Activated CD8-positive, alpha-beta T cell treated with anti-CD3 and anti-CD28 coated beads, Interleukin-2, amount 10 ng/mL, durations not matched to agents 7 days and 5 days (primary cell): ENCODE measurements around the gene TARBP1. TPM values are rescaled to one million over a fixed set of nuclear protein-coding genes. Genes with fewer than 3 reads are reported as not detected.

ENCODE experiments used
- ATAC-seq: fragments of 150-1000 bp; cut with Tn5 transposase; one replicate; pipeline ENCODE4 v1.10.0; 2021; ENCODE audit warnings: moderate library complexity
- CTCF ChIA-PET: fragments of 350-600 bp; sonication (Branson Sonifier 250); formaldehyde crosslinking; loops from one replicate; lab custom pipeline; 2021; ENCODE audit warnings: antibody characterized with exemption; lab: Charles Lee
- POLR2A ChIA-PET: fragments of 350-600 bp; sonication (Branson Sonifier 250); formaldehyde crosslinking; loops from one replicate; lab custom pipeline; 2021; ENCODE audit warnings: antibody characterized with exemption; lab: Charles Lee
- DNase-seq: peaks from one replicate; pipeline ENCODE4 v3.0.0-alpha.2; 2020
- H3K27ac Mint-ChIP-seq: one replicate; pipeline ENCODE4 v1.8.0; 2021; ENCODE audit warnings: mild to moderate bottlenecking, mixed read lengths
- H3K27me3 Mint-ChIP-seq: one replicate; pipeline ENCODE4 v1.8.0; 2021; ENCODE audit warnings: low read depth, mixed read lengths
- H3K36me3 Mint-ChIP-seq: one replicate; pipeline ENCODE4 v1.8.0; 2021; ENCODE audit warnings: low read depth, mixed read lengths
- H3K4me1 Mint-ChIP-seq: one replicate; pipeline ENCODE4 v1.8.0; 2021; ENCODE audit warnings: low read depth, mixed read lengths
- H3K4me3 Mint-ChIP-seq: one replicate; pipeline ENCODE4 v1.8.0; 2021; ENCODE audit warnings: mild to moderate bottlenecking, mixed read lengths
- H3K9me3 Mint-ChIP-seq: one replicate; pipeline ENCODE4 v1.8.0; 2022; ENCODE audit warnings: mixed read lengths; ENCODE audit not compliant: insufficient read depth
- total RNA-seq, 2 experiments: library from RNA; stranded (reverse); gene quantifications; one replicate each; pipeline ENCODE4 v1.2.3, GENCODE V29; 2021

The TARBP1 gene
- total RNA-seq, 2 experiments from 2014 or later: 35.7 TPM

- Mint-ChIP-seq H3K9me3 (no peaks in the 10 kb centered on the region), H3K27me3 (no peaks in the 10 kb centered on the region), H3K4me3 (no peak overlapping the region), H3K27ac (no peak overlapping the region), H3K36me3 (peaks cover 42% of the 10 kb centered on the region), H3K4me1 (no peaks in the 10 kb centered on the region)
- ChIA-PET POLR2A (no interaction called here), CTCF (no interaction called here)
- ATAC-seq: no peak
- no peak for DNase-seq
Measured at GRCh38 chr1:234429434-234429806, 49.6 kb downstream of the TARBP1 start.

GRCh38 chr1:234427950-234428646, 50.9 kb downstream of the TARBP1 start:
- POLR2A ChIA-PET: no interaction called here
- Mint-ChIP-seq H3K9me3 (no peaks in the 10 kb centered on the region), H3K4me1 (no peaks in the 10 kb centered on the region), H3K27me3 (no peaks in the 10 kb centered on the region), H3K4me3 (no peak overlapping the region), H3K27ac (no peak overlapping the region), H3K36me3 (peaks cover 46% of the 10 kb centered on the region)
- ATAC-seq (no peak), DNase-seq (no peak)
- CTCF ChIA-PET: interaction anchor here (0.6 kb wide), 1 partner anchor 1041 kb away, joined by 4 read pairs; no protein-coding TSS in a partner anchor

- H3K36me3 Mint-ChIP-seq: peaks cover 22% of the 10 kb centered on the region
- ChIA-PET POLR2A (no interaction called here), CTCF (no interaction called here)
- H3K4me3 Mint-ChIP-seq: no peak overlapping the region
- no peaks in the 10 kb centered on the region for H3K9me3 Mint-ChIP-seq
- H3K4me1 Mint-ChIP-seq: peaks cover 3% of the 10 kb centered on the region
- H3K27me3 Mint-ChIP-seq: no peaks in the 10 kb centered on the region
- ATAC-seq: no peak
- DNase-seq: no peak
- no peak overlapping the region for H3K27ac Mint-ChIP-seq
Measured at GRCh38 chr1:234413990-234414389, 65.0 kb downstream of the TARBP1 start.

- H3K27ac Mint-ChIP-seq: no peak overlapping the region
- DNase-seq: no peak
- no peak overlapping the region for H3K4me3 Mint-ChIP-seq
- no peaks in the 10 kb centered on the region for H3K27me3 Mint-ChIP-seq
- ChIA-PET CTCF (interaction anchor here (0.5 kb wide), 1 partner anchor 120 kb away, joined by 3 read pairs; no protein-coding TSS in a partner anchor), POLR2A (no interaction called here)
- H3K4me1 Mint-ChIP-seq: peaks cover 3% of the 10 kb centered on the region
- no peaks in the 10 kb centered on the region for H3K9me3 Mint-ChIP-seq
- no peak for ATAC-seq
- peaks cover 23% of the 10 kb centered on the region for H3K36me3 Mint-ChIP-seq
Measured at GRCh38 chr1:234413485-234413884, 65.5 kb downstream of the TARBP1 start.

- Mint-ChIP-seq H3K4me3 (no peak overlapping the region), H3K9me3 (no peaks in the 10 kb centered on the region), H3K4me1 (peaks cover 3% of the 10 kb centered on the region), H3K27me3 (no peaks in the 10 kb centered on the region), H3K36me3 (peaks cover 23% of the 10 kb centered on the region), H3K27ac (peak overlapping the region; percentile 66)
- DNase-seq (no peak), ATAC-seq (no peak)
- CTCF ChIA-PET: interaction anchor here (0.5 kb wide), 1 partner anchor 121 kb away, joined by 3 read pairs; no protein-coding TSS in a partner anchor
- POLR2A ChIA-PET: no interaction called here
Measured at GRCh38 chr1:234412830-234413229, 66.1 kb downstream of the TARBP1 start.

GRCh38 chr1:234409328-234409727, 69.7 kb downstream of the TARBP1 start:
- DNase-seq (no peak), ATAC-seq (no peak)
- H3K27ac Mint-ChIP-seq: no peak overlapping the region
- H3K27me3 Mint-ChIP-seq: no peaks in the 10 kb centered on the region
- no peaks in the 10 kb centered on the region for H3K9me3 Mint-ChIP-seq
- CTCF ChIA-PET: interaction anchor here (1.2 kb wide), 1 partner anchor 86 kb away, joined by 3 read pairs; no protein-coding TSS in a partner anchor
- POLR2A ChIA-PET: no interaction called here
- no peak overlapping the region for H3K4me3 Mint-ChIP-seq
- peaks cover 3% of the 10 kb centered on the region for H3K4me1 Mint-ChIP-seq
- peaks cover 24% of the 10 kb centered on the region for H3K36me3 Mint-ChIP-seq

GRCh38 chr1:234408757-234409156, 70.2 kb downstream of the TARBP1 start:
- Mint-ChIP-seq H3K36me3 (peaks cover 23% of the 10 kb centered on the region), H3K27ac (no peak overlapping the region), H3K27me3 (no peaks in the 10 kb centered on the region), H3K4me3 (no peak overlapping the region), H3K9me3 (no peaks in the 10 kb centered on the region), H3K4me1 (peaks cover 3% of the 10 kb centered on the region)
- ChIA-PET CTCF (interaction anchor here (1.2 kb wide), 1 partner anchor 86 kb away, joined by 3 read pairs; no protein-coding TSS in a partner anchor), POLR2A (no interaction called here)
- ATAC-seq (no peak), DNase-seq (no peak)

- DNase-seq (no peak), ATAC-seq (no peak)
- H3K4me1 Mint-ChIP-seq: peaks cover 11% of the 10 kb centered on the region
- H3K9me3 Mint-ChIP-seq: no peaks in the 10 kb centered on the region
- peaks cover 26% of the 10 kb centered on the region for H3K36me3 Mint-ChIP-seq
- H3K27ac Mint-ChIP-seq: no peak overlapping the region
- ChIA-PET POLR2A (no interaction called here), CTCF (interaction anchor here (1.0 kb wide), 2 partner anchors 12 to 80 kb away, joined by 3 read pairs; no protein-coding TSS in a partner anchor)
- H3K4me3 Mint-ChIP-seq: no peak overlapping the region
- no peaks in the 10 kb centered on the region for H3K27me3 Mint-ChIP-seq
Measured at GRCh38 chr1:234406871-234407270, 72.1 kb downstream of the TARBP1 start.

GRCh38 chr1:234405676-234406075, 73.3 kb downstream of the TARBP1 start:
- H3K27me3 Mint-ChIP-seq: no peaks in the 10 kb centered on the region
- H3K36me3 Mint-ChIP-seq: peaks cover 34% of the 10 kb centered on the region
- no peaks in the 10 kb centered on the region for H3K9me3 Mint-ChIP-seq
- ChIA-PET POLR2A (no interaction called here), CTCF (no interaction called here)
- H3K4me3 Mint-ChIP-seq: no peak overlapping the region
- peaks cover 23% of the 10 kb centered on the region for H3K4me1 Mint-ChIP-seq
- DNase-seq (no peak), ATAC-seq (no peak)
- H3K27ac Mint-ChIP-seq: no peak overlapping the region

GRCh38 chr1:234402939-234403338, 76.0 kb downstream of the TARBP1 start:
- CTCF ChIA-PET: no interaction called here
- Mint-ChIP-seq H3K4me1 (peaks cover 37% of the 10 kb centered on the region), H3K27ac (no peak overlapping the region), H3K27me3 (no peaks in the 10 kb centered on the region), H3K36me3 (peaks cover 34% of the 10 kb centered on the region), H3K4me3 (no peak overlapping the region), H3K9me3 (no peaks in the 10 kb centered on the region)
- DNase-seq (no peak), ATAC-seq (no peak)
- POLR2A ChIA-PET: interaction anchor here (1.9 kb wide), 1 partner anchor 29 kb away, joined by 7 read pairs; the partner anchor contains the start of gene COA6

- H3K4me1 Mint-ChIP-seq: peaks cover 41% of the 10 kb centered on the region
- ATAC-seq: no peak
Measured at GRCh38 chr1:234401658-234402057, 77.3 kb downstream of the TARBP1 start.

GRCh38 chr1:234400773-234401172, 78.2 kb downstream of the TARBP1 start:
- H3K4me1 Mint-ChIP-seq: peaks cover 42% of the 10 kb centered on the region
- no peaks in the 10 kb centered on the region for H3K9me3 Mint-ChIP-seq
- no peaks in the 10 kb centered on the region for H3K27me3 Mint-ChIP-seq
- no peak for DNase-seq
- ChIA-PET POLR2A (no interaction called here), CTCF (no interaction called here)
- H3K27ac Mint-ChIP-seq: peak overlapping the region; percentile 85
- H3K36me3 Mint-ChIP-seq: peaks cover 35% of the 10 kb centered on the region
- ATAC-seq: peak; percentile 72
- H3K4me3 Mint-ChIP-seq: peak overlapping the region; percentile 54

More at GRCh38 chr1:234401658-234402057, 77.3 kb downstream of the TARBP1 start:
- no peak for DNase-seq
- ChIA-PET POLR2A (interaction anchor here (1.9 kb wide), 1 partner anchor 28 kb away, joined by 7 read pairs; the partner anchor contains the start of gene COA6), CTCF (no interaction called here)
- Mint-ChIP-seq H3K9me3 (no peaks in the 10 kb centered on the region), H3K4me3 (peak overlapping the region; percentile 4), H3K27ac (peak overlapping the region; percentile 60), H3K36me3 (peaks cover 35% of the 10 kb centered on the region), H3K27me3 (no peaks in the 10 kb centered on the region)
